Ecto neural progenitor cell (in vitro differentiated cells): ENCODE measurements around the gene ABCA1.
"Not testable (repeated sequence)": the region's sequence is repeated elsewhere in the genome, so short reads cannot be mapped to it uniquely, and the experiment has no call there.

Experiments used
- DNase-seq: peaks from one replicate; pipeline ENCODE4 v3.0.0-alpha.2; 2018; ENCODE audit warnings: low spot score

Gene ABCA1

DNA sequence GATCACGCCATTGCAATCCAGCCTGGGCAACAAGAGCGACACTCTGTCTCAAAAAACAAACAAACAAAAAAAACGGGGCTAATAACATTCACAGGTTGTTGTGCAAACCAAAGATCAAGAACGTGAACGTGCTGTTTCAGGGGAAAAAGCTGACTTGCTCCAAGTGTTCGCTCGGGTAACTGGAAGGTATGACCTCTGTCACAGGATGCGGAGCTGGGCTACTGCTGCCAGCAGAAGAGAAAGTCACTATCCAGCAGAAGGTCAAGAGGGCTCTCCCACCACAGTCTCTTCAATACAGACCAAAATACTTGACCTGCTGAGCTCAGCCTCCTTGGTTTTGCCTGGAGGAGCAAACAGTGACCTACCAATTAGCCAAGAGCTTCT is 59.7 kb downstream of the ABCA1 start:
- no peak for DNase-seq

GRCh38 chr9:104866191-104866590 is 61.8 kb downstream of the ABCA1 start:
- no peak for DNase-seq

GRCh38 chr9:104864675-104865104 is 63.3 kb downstream of the ABCA1 start:
- DNase-seq: no peak

GRCh38 chr9:104863180-104863883 is 64.6 kb downstream of the ABCA1 start:
- DNase-seq: peak; percentile 62

- no peak for DNase-seq
Observed at GRCh38 chr9:104861397-104861796, 66.6 kb downstream of the ABCA1 start.

GRCh38 chr9:104860263-104860662 is 67.7 kb downstream of the ABCA1 start:
- DNase-seq: no peak

- no peak for DNase-seq
Observed at GRCh38 chr9:104858846-104859245, 69.1 kb downstream of the ABCA1 start.

- DNase-seq: no peak
Observed at GRCh38 chr9:104858271-104858670, 69.7 kb downstream of the ABCA1 start.

GRCh38 chr9:104856413-104856941 is 71.5 kb downstream of the ABCA1 start:
- no peak for DNase-seq

DNA sequence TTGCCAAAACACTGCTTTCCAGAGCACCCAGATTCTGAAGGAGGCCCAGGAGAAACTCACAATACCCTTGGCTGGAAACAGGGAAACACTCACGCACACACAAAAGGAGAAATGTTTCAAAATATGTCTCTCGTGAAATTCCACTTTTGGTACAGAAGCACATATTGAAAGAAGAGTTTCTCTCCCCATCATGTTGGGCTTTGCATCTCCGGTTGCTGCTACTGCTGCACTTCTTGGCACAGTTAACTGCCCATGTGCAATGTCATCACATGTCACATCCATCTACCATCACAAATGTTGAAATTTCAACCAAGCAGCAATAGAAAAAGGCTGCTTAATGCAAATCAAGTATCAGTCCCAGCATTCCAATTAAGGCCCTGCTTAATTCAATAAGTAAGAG is 72.1 kb downstream of the ABCA1 start:
- DNase-seq: no peak

DNA sequence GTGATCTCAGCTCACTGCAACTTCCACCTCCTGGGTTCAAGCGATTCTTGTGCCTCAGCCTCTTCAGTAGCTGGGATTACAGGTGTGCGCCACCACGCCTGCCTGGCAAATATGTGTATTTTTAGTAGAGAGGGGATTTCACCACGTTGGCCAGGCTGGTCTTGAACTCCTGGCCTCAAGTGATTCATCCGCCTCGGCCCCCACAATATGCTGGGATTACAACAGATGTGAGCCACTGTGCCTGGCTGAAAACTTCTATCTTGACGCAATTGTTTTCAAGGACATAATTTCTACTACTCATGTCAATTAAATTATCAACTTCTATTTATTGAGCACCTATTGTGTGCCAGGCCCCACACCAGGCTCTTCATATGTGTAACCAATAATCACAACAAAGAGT is 72.7 kb downstream of the ABCA1 start:
- not testable (repeated sequence) for DNase-seq

GRCh38 chr9:104854613-104855012 is 73.3 kb downstream of the ABCA1 start:
- DNase-seq: no peak

DNA sequence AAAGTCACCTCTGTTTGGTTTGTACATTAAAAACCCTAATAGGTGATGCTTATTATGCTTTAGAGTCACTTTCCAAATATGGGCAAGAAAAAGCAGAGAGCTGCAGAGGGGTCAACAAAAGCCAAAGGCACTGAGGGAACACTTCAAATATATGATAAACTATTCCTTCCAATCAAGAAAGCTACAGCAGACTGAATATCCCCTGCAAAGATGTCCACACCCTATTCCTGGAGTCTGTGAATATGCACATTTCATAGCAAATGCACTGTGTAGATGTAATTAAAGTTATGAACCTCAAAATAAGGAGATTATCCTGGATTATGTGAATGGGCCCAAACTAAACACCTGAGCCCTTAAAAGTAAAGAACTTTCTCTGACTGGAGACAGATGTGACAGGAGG is 74.3 kb downstream of the ABCA1 start:
- DNase-seq: no peak

DNA sequence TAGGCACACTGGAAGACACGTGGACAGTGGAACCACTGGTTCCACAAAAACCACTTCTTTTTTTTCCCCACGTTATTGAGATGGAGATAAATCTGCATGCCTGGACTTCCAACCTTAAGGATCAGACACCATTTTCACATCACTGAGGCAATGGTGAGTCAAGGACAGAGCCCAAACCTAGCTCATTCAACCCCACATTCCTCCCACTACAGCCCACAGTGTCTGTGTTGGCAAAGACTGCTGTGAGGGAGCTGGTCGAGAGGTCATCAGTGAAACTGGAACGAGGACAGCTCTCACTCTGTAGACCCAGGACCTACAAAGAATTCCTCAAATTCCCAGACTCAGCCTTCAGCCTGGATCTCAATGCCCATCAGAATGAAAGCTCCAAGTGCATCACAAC is 74.8 kb downstream of the ABCA1 start:
- DNase-seq: no peak

GRCh38 chr9:104851546-104851920 is 76.4 kb downstream of the ABCA1 start:
- no peak for DNase-seq

GRCh38 chr9:104850786-104851545 is 77.0 kb downstream of the ABCA1 start:
- no peak for DNase-seq

DNA sequence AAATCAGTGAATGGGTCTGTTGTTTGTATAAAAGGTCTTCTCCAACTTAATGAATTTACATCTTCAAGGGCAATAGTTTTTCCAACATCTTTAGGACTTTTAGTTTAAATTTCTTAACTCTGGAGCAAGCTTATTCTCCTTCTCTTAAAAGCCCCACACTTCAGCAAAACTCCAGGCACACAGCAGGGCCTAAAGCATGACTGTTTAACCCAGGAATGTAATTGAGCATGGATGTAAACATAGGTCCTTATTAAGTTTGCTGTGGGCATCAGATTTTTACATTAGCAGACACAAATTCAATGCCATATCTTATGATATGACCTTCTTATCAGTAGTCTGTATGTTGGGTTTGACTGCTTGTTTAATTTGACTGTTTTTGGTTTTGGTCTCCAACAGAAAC is 78.9 kb downstream of the ABCA1 start:
- no peak for DNase-seq

- no peak for DNase-seq
Observed at GRCh38 chr9:104844710-104845109, 83.2 kb downstream of the ABCA1 start.

- DNase-seq: no peak
Observed at GRCh38 chr9:104843644-104844240, 84.2 kb downstream of the ABCA1 start.

DNA sequence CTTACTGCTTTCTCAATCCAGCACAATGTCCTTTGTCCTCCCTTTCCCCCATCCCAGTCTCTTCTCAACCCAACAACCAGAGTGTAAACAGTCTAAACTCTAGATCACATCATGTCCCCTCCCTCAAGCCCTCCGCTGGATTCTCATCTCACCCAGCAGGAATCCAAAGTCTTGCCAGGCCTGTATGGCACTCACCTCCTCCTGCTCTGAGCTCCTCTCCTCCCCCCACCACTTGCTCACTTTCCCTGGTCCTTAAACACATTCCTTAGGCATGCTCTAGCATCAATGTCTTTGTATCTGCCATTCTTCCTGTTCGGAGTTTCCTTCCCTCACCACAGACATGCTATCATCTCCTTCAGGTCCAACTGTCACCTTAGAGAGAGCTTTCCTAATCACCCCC is 85.3 kb downstream of the ABCA1 start:
- no peak for DNase-seq

GRCh38 chr9:104841601-104842141 is 86.3 kb downstream of the ABCA1 start:
- no peak for DNase-seq

DNA sequence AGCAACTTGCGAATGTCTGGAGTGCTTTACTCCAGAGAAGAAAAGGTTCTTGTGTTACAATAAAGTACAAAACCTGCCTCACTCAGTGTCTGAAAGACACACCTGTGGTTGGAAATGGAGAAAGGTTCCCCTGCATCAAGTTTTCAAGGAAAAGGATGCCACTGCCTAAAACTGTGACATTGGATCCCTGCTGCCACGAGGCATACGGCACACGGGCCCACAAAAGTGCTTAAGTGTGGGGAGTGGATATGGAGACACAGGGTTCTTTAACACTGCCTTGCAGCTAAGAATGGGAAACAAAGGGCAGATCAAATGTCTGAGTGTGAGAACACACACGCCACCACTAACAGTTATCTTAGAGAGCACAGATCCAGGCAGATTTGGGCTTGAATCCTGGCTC is 89.0 kb downstream of the ABCA1 start:
- no peak for DNase-seq

DNA sequence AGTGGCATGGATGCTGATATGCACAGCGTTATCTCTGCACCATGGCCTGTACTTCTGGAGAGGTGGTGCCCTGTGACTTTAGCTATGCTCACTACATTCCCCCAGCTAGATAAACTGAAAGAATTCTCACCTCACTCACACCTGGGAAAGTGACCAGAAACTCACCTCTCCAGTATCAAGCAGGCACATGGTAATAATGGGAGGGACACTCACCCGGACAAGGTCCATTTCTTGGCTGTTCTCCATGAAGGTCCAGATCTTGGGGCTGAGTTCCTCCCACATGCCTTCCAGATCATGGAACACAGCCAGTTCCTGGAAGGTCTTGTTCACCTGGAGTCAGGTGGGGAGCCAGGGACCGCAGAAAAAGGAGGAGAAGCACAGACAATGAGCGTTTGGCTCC is 91.2 kb downstream of the ABCA1 start:
- DNase-seq: no peak
